PFSK-1 (cell line): ENCODE data around the gene S100A8.

Experiments
- POLR2AphosphoS5 ChIP-seq: IDR thresholded peaks from 2 replicates; pipeline ENCODE4 v1.6.1; 2012; ENCODE audit warnings: low read depth, mild to moderate bottlenecking, control low read depth, low read length, moderate library complexity
- SIN3A ChIP-seq: IDR thresholded peaks from 2 replicates; pipeline ENCODE4 v1.6.1; 2012; ENCODE audit warnings: mild to moderate bottlenecking, low read length, moderate library complexity, borderline replicate concordance; ENCODE audit not compliant: insufficient read depth
- TAF1 ChIP-seq: IDR thresholded peaks from 2 replicates; pipeline ENCODE4 v1.6.1; 2012; ENCODE audit warnings: low read length, control low read depth, borderline replicate concordance; ENCODE audit not compliant: insufficient read depth
- TF ChIP-seq, protein P1 (sequence below), 2 experiments: IDR thresholded peaks; 2 replicates each; pipeline versions ENCODE4 v1.6.1 to v1.8.0; 2011 to 2012; ENCODE audit warnings: low read depth in 2 of 2, low read length in 2 of 2, control low read depth in 1 of 2, inconsistent platforms in 1 of 2, mild to moderate bottlenecking in 1 of 2, moderate library complexity in 1 of 2; ENCODE audit not compliant: insufficient read depth in 1 of 2

DNA sequence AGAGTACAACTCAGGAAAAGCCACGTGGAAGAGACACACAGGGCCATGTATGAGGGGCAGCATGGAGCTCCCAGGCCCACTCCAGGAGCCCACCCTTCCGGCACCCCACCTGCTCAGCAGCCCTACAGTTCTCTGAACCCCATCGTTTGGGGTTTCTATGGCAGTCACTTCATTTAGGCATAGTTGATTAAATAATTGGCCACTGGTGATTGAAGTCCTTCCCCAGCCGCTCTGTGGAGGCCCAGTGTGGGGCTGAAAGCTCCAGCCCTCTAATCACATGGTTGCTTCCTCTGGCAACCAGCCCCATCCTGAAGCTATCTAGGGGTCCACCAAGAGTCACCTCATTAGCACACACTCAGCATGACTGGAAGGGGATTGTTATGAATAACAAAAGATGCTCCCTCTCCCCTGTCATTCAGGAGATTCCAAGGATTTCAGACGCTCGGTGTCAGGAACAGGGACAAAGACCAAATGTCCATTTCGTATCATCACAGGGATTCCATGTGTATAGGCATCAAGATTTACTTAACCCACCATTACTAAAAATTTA lies 13.3 kb upstream of the S100A8 start:
- TF ChIP-seq SIN3A: no peak
- TF ChIP-seq POLR2AphosphoS5: no peak
- TF ChIP-seq TAF1: no peak
- TF ChIP-seq, protein P1, sequence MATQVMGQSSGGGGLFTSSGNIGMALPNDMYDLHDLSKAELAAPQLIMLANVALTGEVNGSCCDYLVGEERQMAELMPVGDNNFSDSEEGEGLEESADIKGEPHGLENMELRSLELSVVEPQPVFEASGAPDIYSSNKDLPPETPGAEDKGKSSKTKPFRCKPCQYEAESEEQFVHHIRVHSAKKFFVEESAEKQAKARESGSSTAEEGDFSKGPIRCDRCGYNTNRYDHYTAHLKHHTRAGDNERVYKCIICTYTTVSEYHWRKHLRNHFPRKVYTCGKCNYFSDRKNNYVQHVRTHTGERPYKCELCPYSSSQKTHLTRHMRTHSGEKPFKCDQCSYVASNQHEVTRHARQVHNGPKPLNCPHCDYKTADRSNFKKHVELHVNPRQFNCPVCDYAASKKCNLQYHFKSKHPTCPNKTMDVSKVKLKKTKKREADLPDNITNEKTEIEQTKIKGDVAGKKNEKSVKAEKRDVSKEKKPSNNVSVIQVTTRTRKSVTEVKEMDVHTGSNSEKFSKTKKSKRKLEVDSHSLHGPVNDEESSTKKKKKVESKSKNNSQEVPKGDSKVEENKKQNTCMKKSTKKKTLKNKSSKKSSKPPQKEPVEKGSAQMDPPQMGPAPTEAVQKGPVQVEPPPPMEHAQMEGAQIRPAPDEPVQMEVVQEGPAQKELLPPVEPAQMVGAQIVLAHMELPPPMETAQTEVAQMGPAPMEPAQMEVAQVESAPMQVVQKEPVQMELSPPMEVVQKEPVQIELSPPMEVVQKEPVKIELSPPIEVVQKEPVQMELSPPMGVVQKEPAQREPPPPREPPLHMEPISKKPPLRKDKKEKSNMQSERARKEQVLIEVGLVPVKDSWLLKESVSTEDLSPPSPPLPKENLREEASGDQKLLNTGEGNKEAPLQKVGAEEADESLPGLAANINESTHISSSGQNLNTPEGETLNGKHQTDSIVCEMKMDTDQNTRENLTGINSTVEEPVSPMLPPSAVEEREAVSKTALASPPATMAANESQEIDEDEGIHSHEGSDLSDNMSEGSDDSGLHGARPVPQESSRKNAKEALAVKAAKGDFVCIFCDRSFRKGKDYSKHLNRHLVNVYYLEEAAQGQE (IDR thresholded peaks at IDR 0.05; ENCODE audit: insufficient read depth in 1 of 2, low read depth in 2 of 2, low read length in 2 of 2): no peak
